Measurements from ENCODE around the gene UPP2. TPM values are rescaled to one million over a fixed set of nuclear protein-coding genes. Genes with fewer than 3 reads are reported as not detected.

Gene UPP2
- total and polyA plus RNA-seq, 2 of the 13 experiments (the other 11 are each of a cell fraction or from before 2014, with no cell fraction given) = 0.07 to 0.28 TPM

GRCh38 chr2:158079672-158080071, 22.0 kb upstream of the UPP2 start (continued):
- TF ChIP-seq TOE1 (CRISPR knock-in tag; IDR thresholded peaks at IDR 0.05) = no peak; the same call in 1 of the 2 replicates
- peak; percentile 70; the same call in 1 of the 2 replicates for TF ChIP-seq ZNF792 (CRISPR knock-in tag; IDR thresholded peaks at IDR 0.05)
- TF ChIP-seq SIX4 (CRISPR knock-in tag; IDR thresholded peaks at IDR 0.05) = peak; percentile 56; the same call in 1 of the 2 replicates
- TF ChIP-seq FOSL2 (CRISPR knock-in tag; IDR thresholded peaks at IDR 0.05) = peak; percentile 83
- no peak for TF ChIP-seq ZSCAN20 (CRISPR knock-in tag; IDR thresholded peaks at IDR 0.05; ENCODE audit: borderline replicate concordance)
- peak; percentile 69; the same call in 1 of the 2 replicates for TF ChIP-seq TFE3 (CRISPR knock-in tag; IDR thresholded peaks at IDR 0.05)
- TF ChIP-seq ADNP (CRISPR knock-in tag; IDR thresholded peaks at IDR 0.05) = no peak
- no peak for TF ChIP-seq ZNF407 (CRISPR knock-in tag; IDR thresholded peaks at IDR 0.05; ENCODE audit: not compliant biosample characterization)
- TF ChIP-seq ZNF101 (CRISPR knock-in tag; IDR thresholded peaks at IDR 0.05; ENCODE audit: borderline replicate concordance, low read depth) = no peak
- TF ChIP-seq GABPB1 (CRISPR knock-in tag; IDR thresholded peaks at IDR 0.05) = peak; percentile 25; the same call in 1 of the 2 replicates
- TF ChIP-seq KDM3A (CRISPR knock-in tag; IDR thresholded peaks at IDR 0.05; ENCODE audit: low read depth) = 0 out of 2 replicates have a peak, but pooled peaks have one; percentile 20
- TF ChIP-seq THYN1 (CRISPR knock-in tag; IDR thresholded peaks at IDR 0.05; ENCODE audit: borderline replicate concordance, low read depth) = no peak
- peak; percentile 20; the same call in 1 of the 2 replicates for TF ChIP-seq NCOR1 (IDR thresholded peaks at IDR 0.05; ENCODE audit: borderline replicate concordance, low read length)
- peak; percentile 87 for TF ChIP-seq ARID3A (IDR thresholded peaks at IDR 0.05; ENCODE audit: low read depth, low read length)
- TF ChIP-seq ZNF883 (CRISPR knock-in tag; IDR thresholded peaks at IDR 0.05; ENCODE audit: not compliant biosample characterization) = no peak
- peak; percentile 29; the same call in 1 of the 2 replicates for TF ChIP-seq HNF4A (CRISPR knock-in tag; IDR thresholded peaks at IDR 0.05)
